K562 treated with DMSO at 1 percent for 12 hours (cell line): ENCODE results near the gene GPRC6A. TPM values are rescaled to one million over a fixed set of nuclear protein-coding genes. Genes with fewer than 3 reads are reported as not detected.

Experiments
- total RNA-seq: library from RNA; unstranded; fragments of 300-600 nt; gene quantifications from 2 replicates; pipeline ENCODE4 v1.2.3, GENCODE V29; 2022; ENCODE audit not compliant: insufficient read depth

GPRC6A gene, protein sequence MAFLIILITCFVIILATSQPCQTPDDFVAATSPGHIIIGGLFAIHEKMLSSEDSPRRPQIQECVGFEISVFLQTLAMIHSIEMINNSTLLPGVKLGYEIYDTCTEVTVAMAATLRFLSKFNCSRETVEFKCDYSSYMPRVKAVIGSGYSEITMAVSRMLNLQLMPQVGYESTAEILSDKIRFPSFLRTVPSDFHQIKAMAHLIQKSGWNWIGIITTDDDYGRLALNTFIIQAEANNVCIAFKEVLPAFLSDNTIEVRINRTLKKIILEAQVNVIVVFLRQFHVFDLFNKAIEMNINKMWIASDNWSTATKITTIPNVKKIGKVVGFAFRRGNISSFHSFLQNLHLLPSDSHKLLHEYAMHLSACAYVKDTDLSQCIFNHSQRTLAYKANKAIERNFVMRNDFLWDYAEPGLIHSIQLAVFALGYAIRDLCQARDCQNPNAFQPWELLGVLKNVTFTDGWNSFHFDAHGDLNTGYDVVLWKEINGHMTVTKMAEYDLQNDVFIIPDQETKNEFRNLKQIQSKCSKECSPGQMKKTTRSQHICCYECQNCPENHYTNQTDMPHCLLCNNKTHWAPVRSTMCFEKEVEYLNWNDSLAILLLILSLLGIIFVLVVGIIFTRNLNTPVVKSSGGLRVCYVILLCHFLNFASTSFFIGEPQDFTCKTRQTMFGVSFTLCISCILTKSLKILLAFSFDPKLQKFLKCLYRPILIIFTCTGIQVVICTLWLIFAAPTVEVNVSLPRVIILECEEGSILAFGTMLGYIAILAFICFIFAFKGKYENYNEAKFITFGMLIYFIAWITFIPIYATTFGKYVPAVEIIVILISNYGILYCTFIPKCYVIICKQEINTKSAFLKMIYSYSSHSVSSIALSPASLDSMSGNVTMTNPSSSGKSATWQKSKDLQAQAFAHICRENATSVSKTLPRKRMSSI
- total RNA-seq = not detected in 2 replicates

DNA sequence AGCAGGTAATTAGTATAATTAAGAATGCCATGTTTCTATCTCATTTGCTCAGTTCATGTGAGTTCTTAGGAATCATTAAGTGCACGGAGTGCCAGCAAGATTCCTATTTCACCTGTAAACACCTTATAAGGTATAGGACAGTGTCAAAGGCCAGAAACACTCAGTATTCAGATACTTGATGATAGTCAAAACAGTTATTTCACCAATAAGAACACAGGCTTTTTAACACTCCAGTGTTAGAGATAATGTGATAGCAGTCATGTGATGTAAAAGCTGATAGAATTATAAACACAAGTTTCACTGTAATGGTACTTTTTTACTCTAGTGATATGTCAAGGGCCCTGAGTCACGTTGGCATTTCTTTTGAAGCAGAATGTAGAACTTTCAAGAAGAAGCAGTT, at the start of gene GPRC6A:
Gene GPRC6A, minus strand, starts transcription at position 101 of the 400 bp plus-strand sequence. Its CDS starts 70 bp downstream, at position 31.

DNA sequence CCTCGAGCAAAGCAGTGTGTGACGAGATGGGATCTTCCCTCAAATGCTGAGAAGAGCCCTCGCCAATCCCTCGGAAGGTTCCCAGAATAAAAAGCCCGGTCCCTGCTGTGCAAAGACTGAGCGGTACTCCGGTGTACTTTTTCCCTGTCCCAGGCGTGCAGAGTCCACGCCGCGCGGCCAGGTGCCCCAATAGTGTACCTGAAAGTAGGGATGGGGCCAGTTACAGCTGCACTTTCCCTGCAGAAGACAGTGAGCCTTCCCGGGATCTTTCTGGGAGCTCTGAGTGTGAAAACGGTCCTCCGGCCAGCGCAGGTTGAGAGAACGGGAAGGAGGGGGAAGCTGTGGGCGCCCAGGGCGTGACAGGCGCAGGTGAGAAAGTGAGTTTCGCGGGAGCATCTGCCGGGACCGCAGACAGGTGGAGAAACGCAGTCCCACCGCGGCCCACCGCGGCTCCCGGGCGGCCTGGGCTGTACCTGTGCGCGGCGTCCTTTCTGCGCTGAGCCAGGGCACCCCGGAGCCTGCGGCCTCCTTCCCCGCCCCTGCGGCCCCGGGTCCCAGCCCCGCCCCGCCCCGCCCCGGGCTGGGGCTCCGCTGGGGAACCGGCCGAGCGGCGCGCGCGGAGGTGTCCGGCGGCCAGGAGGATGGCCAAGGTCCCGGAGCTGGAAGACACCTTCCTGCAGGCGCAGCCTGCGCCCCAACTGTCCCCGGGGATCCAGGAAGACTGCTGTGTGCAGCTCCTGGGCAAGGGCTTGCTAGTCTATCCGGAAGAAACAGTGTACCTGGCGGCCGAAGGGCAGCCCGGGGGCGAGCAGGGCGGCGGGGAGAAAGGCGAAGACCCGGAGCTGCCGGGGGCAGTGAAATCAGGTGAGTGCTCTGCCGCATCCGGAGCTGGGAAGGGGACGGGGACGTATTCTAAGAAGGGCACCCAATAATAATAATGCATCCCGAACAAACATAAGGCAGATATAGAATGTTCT, 48.0 kb upstream of the GPRC6A start, which contains the start of gene RFX6:
Gene RFX6, plus strand, starts transcription at position 608 of the 977 bp plus-strand sequence. Its CDS starts 34 bp downstream, at position 642.

DNA sequence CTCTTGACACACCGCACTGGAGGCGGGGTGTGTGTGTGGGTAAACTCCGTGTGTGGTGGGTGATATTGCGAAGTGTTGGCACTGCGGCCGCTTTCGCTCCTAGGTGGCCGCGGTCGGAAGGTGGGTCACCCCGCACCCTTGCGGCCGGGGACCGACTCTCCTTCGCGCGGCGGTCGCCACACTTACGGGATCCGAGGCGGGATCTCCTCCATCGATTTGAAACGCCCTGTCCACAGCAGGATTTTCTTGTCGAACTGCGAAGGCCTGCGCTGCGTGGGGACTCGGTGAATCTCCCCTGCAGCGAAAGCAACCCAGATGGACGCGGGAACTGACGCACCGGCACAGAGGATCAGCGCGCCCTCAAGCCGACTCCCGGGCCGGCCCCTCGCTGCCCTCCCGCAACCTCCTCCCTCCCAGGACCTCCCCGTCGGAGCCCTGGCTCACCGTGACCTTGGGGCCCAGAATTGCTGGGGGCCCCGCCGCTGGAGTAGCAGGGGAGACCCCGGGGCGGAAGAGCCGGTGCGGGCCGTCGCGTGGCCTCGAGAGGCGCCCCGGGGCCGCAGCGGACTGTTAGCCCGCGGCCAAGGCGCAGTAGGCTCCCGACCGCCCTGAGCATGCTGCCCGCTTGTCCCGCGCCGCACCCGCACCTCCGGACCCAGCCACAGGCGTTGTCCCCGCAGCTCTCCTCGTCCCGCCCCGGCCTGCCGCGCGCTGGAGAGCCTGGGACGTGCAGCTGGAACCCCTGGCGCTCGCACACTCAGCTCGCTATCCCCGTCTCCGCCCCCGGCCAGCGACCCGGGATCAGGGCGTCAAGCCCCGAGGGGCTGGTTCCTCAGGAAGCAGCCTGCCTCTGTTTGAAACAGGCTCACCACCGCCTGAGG, 63.7 kb downstream of the GPRC6A start, which contains the start of gene FAM162B:
Gene FAM162B, minus strand, starts transcription at position 759 of the 881 bp plus-strand sequence. Its CDS starts 143 bp downstream, at position 616.

Other genes starting within 250 kb of the GPRC6A start
- gene RSPH4A, start 212.6 kb downstream of the GPRC6A start, total RNA-seq = not detected in 2 replicates
- gene ZUP1, start 160.3 kb downstream of the GPRC6A start, total RNA-seq = 7.3 and 20.9 TPM in 2 replicates
- 0.92 and 3.9 TPM in 2 replicates for gene KPNA5, start 147.9 kb downstream of the GPRC6A start, total RNA-seq
- gene FAM162B, start 63.4 kb downstream of the GPRC6A start, total RNA-seq = not detected in 2 replicates
- gene RFX6, start 48.2 kb upstream of the GPRC6A start, total RNA-seq = not detected in 2 replicates